ENCODE measurements around the gene ILF2. TPM values are rescaled to one million over a fixed set of nuclear protein-coding genes. Genes with fewer than 3 reads are reported as not detected.

Gene ILF2
- total and polyA plus RNA-seq, 3 experiments from 2014 or later = 126 to 394 (median 379) TPM

DNA sequence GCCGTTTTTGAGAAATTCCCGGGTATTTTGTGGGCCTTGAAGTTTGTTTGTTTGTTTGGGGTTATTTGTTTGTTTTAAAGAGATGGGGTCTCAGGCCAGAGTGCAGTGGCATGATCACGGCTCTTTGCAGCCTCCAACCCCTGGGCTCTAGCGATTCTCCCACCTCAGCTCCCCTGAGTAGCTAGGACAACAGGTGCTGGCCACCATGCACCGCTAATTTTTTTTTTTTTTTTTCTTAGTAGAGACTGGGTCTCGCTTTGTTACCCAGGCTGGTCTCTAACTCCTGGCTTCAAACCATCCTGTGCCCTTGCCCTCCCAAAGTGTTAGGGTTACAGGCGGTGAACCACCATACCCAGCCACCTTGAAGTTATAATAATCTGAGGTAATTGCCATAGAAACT, 34.9 kb downstream of the ILF2 start:
- Histone ChIP-seq H3K9me3 (ENCODE audit: low read length) (no peaks in the 10 kb centered on the region), H3K27me3 (ENCODE audit: insufficient read depth, low read length, poor library complexity, severe bottlenecking) (no peaks in the 10 kb centered on the region), H3K4me1 (ENCODE audit: insufficient read depth, low read length) (peaks cover 37% of the 10 kb centered on the region), H3K36me3 (ENCODE audit: insufficient read depth, low read length) (peaks cover 35% of the 10 kb centered on the region), H3K27ac (ENCODE audit: low read depth, low read length) (no peak overlapping the region), H3K4me3 (ENCODE audit: low read length) (no peak overlapping the region)
- no peak for DNase-seq
- peak overlapping the region; percentile 97 to 100 (median 99) for H3K4me3 Mint-ChIP-seq
- H3K27me3 Mint-ChIP-seq = peaks cover 0 to 2% of the 10 kb centered on the region in 2 donors
- H3K4me1 Mint-ChIP-seq = peaks cover 29 to 54% (median 46%) of the 10 kb centered on the region in 3 donors
- H3K27ac Mint-ChIP-seq = peak overlapping the region; percentile 63 to 100 (median 89)
- POLR2A ChIA-PET = no interaction called here
- H3K36me3 Mint-ChIP-seq = peaks cover 6 to 56% (median 6%) of the 10 kb centered on the region in 3 donors
- no peaks in the 10 kb centered on the region for H3K9me3 Mint-ChIP-seq
- CTCF ChIA-PET = interaction anchor here (1.1 kb wide), 1 partner anchor 124 kb away, joined by 3 read pairs; no protein-coding TSS in a partner anchor

DNA sequence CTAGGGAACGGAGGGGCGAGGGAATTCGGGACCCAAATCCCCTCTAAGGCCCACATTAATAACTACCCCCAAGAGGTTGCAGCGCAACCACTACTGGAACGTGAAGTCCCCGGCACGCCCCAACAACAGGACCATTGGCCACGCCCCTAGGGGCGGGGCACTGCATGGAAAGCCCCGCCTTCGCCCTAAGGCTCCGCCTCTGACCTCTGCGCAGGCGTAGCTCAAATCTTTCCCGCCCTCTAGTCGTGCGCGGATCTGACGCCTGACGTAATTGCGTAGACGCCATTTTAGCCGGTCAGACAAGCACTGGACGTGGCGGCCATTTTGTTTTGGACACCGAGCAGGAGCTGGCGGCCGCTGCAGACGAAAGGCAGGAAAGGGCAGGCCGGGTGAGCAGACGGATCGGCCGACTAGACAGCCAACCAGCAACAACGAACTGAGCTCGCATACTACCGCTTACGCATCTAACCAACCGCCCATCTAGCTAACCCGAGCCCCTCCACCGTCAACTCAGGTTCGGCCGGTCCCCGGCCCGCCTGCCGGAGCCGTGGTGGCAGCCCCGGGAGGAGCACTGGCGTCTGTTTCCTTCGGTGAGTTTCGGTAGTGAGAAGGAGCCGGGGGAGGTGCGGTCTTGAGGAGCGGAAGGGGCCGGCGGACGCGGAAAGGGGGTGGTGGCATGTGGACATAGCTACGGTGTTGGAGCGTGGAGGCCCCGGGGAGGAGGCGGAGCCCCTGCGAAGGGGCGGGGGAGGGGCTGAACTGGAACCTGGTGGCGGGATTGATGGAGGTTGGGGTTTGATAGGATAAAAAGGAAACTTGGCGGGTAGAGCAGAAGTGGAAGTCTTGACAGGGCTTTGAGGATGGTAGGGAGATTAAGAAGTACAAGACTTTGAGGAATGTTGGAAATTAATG, 36.8 kb downstream of the ILF2 start, which contains the start of gene CHTOP:
Gene CHTOP, plus strand, starts transcription at position 313 of the 912 bp plus-strand sequence. CDS start 2,523 bp downstream, outside the sequence.
- Mint-ChIP-seq H3K4me1 (peaks cover 29 to 48% (median 44%) of the 10 kb centered on the region in 3 donors), H3K9me3 (no peaks in the 10 kb centered on the region), H3K36me3 (peaks cover 6 to 42% (median 6%) of the 10 kb centered on the region in 3 donors), H3K4me3 (peak within 1 kb of the TSS; percentile 97 to 100 (median 99)), H3K27me3 (peaks cover 0 to 2% of the 10 kb centered on the region in 2 donors), H3K27ac (peak within 1 kb of the TSS; percentile 97 to 100 (median 100))
- H3K9me3 ChIP-seq (ENCODE audit: low read length) = no peaks in the 10 kb centered on the region
- H3K27ac ChIP-seq (ENCODE audit: low read depth, low read length) = peak within 1 kb of the TSS; percentile 100
- peak within 1 kb of the TSS; percentile 99 for H3K4me3 ChIP-seq (ENCODE audit: low read length)
- H3K4me1 ChIP-seq (ENCODE audit: insufficient read depth, low read length) = peaks cover 31% of the 10 kb centered on the region
- ChIA-PET POLR2A (interaction anchor here (0.5 to 2.2 kb wide), 20 partner anchors 9 to 586 kb away, joined by 3 to 24 read pairs (median 6); partner anchors contain the start of genes CREB3L4, ILF2, INTS3 and NPR1), CTCF (interaction anchor here (0.8 to 1.6 kb wide), 8 partner anchors 9 to 1175 kb away, joined by 3 to 5 read pairs (median 3); partner anchors contain the start of gene RAB13)
- H3K36me3 ChIP-seq (ENCODE audit: insufficient read depth, low read length) = peaks cover 28% of the 10 kb centered on the region
- H3K27me3 ChIP-seq (ENCODE audit: insufficient read depth, low read length, poor library complexity, severe bottlenecking) = no peaks in the 10 kb centered on the region
- peak; percentile 89 to 98 (median 96) for DNase-seq

DNA sequence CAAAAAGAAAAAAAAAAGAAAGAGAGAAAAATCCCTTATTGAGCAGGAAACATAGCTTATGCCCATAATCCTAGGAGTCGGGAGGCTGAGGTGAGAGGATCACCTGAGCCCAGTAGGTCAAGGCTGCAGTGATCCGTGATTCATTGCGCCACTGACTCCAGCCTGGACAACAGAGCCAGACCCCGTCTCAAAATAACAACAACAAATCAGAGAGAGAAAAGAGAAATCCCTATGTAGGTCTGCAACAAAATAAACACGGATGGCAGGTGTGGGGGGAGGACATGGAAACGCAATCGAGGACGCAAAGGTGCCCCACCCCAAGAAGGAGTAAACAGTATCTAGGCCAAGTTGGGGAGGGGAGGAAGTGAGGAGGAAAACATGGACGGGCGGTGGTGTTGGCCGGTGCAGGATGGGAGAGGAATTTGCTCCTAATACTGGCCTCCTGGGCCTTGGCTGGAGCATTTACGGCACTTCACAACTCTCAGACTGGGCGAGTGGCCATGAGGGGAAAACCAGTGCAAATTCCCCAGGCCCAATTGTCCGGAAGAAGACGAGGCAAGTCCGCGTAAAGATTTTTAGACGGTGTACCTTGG, 37.5 kb downstream of the ILF2 start:
- H3K9me3 ChIP-seq (ENCODE audit: low read length) = no peaks in the 10 kb centered on the region
- H3K27ac ChIP-seq (ENCODE audit: low read depth, low read length) = peak overlapping the region; percentile 100
- no peak for DNase-seq
- peak overlapping the region; percentile 99 for H3K4me3 ChIP-seq (ENCODE audit: low read length)
- ChIA-PET POLR2A (interaction anchor here (0.5 to 2.2 kb wide), 16 partner anchors 10 to 587 kb away, joined by 3 to 24 read pairs (median 8); partner anchors contain the start of genes CREB3L4, ILF2, INTS3 and NPR1), CTCF (interaction anchor here (0.8 to 2.1 kb wide), 5 partner anchors 10 to 122 kb away, joined by 3 to 5 read pairs (median 3); no protein-coding TSS in a partner anchor)
- Mint-ChIP-seq H3K36me3 (peaks cover 6 to 35% (median 6%) of the 10 kb centered on the region in 3 donors), H3K9me3 (no peaks in the 10 kb centered on the region), H3K27me3 (peaks cover 0 to 2% of the 10 kb centered on the region in 2 donors), H3K4me3 (peak overlapping the region; percentile 97 to 100 (median 99)), H3K27ac (peak overlapping the region; percentile 97 to 100 (median 100)), H3K4me1 (peaks cover 29 to 44% (median 44%) of the 10 kb centered on the region in 3 donors)
- H3K4me1 ChIP-seq (ENCODE audit: insufficient read depth, low read length) = peaks cover 30% of the 10 kb centered on the region
- H3K36me3 ChIP-seq (ENCODE audit: insufficient read depth, low read length) = peaks cover 24% of the 10 kb centered on the region
- no peaks in the 10 kb centered on the region for H3K27me3 ChIP-seq (ENCODE audit: insufficient read depth, low read length, poor library complexity, severe bottlenecking)

DNA sequence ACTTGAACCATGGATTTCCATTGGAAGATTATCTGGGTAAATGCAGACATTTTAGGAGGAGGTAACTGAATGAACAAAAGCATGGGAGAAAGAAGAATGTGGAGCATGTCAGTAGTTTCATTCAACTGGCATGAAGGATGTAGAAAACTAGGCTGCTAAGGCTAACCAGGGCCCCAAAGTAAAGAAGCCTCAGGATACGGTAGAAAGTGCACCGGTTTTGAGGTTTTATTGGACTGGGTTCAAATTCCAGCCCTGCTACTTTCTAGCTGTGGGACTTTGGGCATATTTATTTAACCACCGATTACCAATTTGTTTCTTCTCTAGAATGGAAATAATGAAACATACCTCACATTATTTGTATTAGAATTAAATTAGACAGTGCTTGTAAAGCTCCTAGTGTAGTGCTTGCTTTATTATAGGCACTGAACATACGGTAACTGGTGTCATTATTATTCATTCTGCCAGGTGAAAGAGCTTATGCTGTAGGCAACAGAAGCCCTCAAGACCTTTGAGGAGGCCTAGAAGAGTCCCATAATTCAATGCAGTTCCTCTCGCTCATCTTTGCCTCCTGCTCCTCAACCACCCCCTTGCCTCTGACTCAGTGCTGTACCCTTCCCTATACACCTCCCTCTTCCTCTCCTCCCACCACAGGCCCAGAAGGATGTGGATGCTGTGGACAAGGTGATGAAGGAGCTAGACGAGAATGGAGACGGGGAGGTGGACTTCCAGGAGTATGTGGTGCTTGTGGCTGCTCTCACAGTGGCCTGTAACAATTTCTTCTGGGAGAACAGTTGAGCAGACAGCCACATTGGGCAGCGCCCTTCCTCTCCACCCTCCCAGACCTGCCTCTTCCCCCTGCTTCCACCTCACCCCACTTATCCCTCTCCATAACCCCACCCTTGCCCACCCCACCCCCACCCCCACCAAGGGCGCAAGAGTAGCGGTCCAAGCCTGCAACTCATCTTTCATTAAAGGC, 39.5 kb downstream of the ILF2 start:
- H3K27ac ChIP-seq (ENCODE audit: low read depth, low read length) = no peak overlapping the region
- POLR2A ChIA-PET = interaction anchor here (0.6 kb wide), 1 partner anchor 13 kb away, joined by 4 read pairs; no protein-coding TSS in a partner anchor
- no peak overlapping the region for H3K4me3 ChIP-seq (ENCODE audit: low read length)
- DNase-seq = no peak
- Mint-ChIP-seq H3K4me1 (peaks cover 18 to 29% (median 28%) of the 10 kb centered on the region in 3 donors), H3K27me3 (peaks cover 0 to 7% of the 10 kb centered on the region in 2 donors), H3K4me3 (peak overlapping the region in 2 of 7 donors; percentile 11 to 40), H3K9me3 (no peaks in the 10 kb centered on the region), H3K36me3 (peaks cover 0 to 17% (median 0%) of the 10 kb centered on the region in 3 donors), H3K27ac (peak overlapping the region in 3 of 8 donors; percentile 22 to 88 (median 66))
- peaks cover 5% of the 10 kb centered on the region for H3K36me3 ChIP-seq (ENCODE audit: insufficient read depth, low read length)
- H3K4me1 ChIP-seq (ENCODE audit: insufficient read depth, low read length) = peaks cover 12% of the 10 kb centered on the region
- no peaks in the 10 kb centered on the region for H3K9me3 ChIP-seq (ENCODE audit: low read length)
- CTCF ChIA-PET = interaction anchor here (2.1 kb wide), 1 partner anchor 99 kb away, joined by 5 read pairs; no protein-coding TSS in a partner anchor
- H3K27me3 ChIP-seq (ENCODE audit: insufficient read depth, low read length, poor library complexity, severe bottlenecking) = no peaks in the 10 kb centered on the region

DNA sequence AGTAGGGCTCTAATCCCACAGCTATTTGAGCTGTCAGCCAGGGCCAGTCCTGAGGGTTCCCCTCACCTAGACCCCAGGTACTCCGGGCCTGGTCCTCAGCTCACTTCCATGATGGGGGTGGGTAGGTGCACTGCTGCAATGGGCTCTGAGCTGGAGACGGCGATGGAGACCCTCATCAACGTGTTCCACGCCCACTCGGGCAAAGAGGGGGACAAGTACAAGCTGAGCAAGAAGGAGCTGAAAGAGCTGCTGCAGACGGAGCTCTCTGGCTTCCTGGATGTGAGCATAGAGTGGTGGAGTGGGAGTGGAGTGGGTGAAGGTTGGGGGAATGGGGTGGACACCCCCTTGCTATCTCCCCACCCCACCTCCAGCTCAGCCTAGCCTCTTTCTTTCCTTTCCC, 40.4 kb downstream of the ILF2 start:
- H3K4me3 ChIP-seq (ENCODE audit: low read length) = no peak overlapping the region
- H3K9me3 ChIP-seq (ENCODE audit: low read length) = no peaks in the 10 kb centered on the region
- Mint-ChIP-seq H3K36me3 (peaks cover 0 to 9% (median 0%) of the 10 kb centered on the region in 3 donors), H3K27ac (no peak overlapping the region), H3K4me3 (no peak overlapping the region), H3K27me3 (peaks cover 0 to 10% of the 10 kb centered on the region in 2 donors), H3K4me1 (peaks cover 14 to 19% (median 19%) of the 10 kb centered on the region in 3 donors), H3K9me3 (no peaks in the 10 kb centered on the region)
- H3K27me3 ChIP-seq (ENCODE audit: insufficient read depth, low read length, poor library complexity, severe bottlenecking) = no peaks in the 10 kb centered on the region
- CTCF ChIA-PET = no interaction called here
- H3K4me1 ChIP-seq (ENCODE audit: insufficient read depth, low read length) = peaks cover 3% of the 10 kb centered on the region
- no peak for DNase-seq
- POLR2A ChIA-PET = no interaction called here
- no peak overlapping the region for H3K27ac ChIP-seq (ENCODE audit: low read depth, low read length)
- no peaks in the 10 kb centered on the region for H3K36me3 ChIP-seq (ENCODE audit: insufficient read depth, low read length)

DNA sequence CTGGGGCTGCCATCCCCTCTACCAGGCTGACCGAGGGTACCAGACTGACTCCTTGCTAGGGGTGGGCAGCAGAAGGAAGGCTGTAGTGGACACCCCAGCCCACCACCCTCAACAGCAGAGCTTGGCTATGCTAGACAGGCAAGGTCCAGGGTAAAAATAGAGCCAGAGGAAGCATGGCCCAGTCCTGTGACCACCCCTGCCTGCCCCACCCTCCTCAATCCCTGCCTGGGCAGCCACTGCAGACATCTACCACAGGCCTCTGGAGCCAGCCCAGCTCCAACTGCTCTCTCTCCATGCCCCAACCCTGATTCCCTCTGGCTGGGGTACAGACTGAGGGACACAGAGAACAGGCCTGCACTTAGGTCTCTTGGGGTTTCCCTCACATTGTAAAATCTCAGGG, 40.8 kb downstream of the ILF2 start:
- DNase-seq = no peak
- Mint-ChIP-seq H3K9me3 (no peaks in the 10 kb centered on the region), H3K4me3 (no peak overlapping the region), H3K4me1 (peaks cover 13 to 16% (median 15%) of the 10 kb centered on the region in 3 donors), H3K27me3 (peaks cover 0 to 10% of the 10 kb centered on the region in 2 donors), H3K27ac (no peak overlapping the region), H3K36me3 (peaks cover 0 to 7% (median 0%) of the 10 kb centered on the region in 3 donors)
- H3K27ac ChIP-seq (ENCODE audit: low read depth, low read length) = no peak overlapping the region
- no peak overlapping the region for H3K4me3 ChIP-seq (ENCODE audit: low read length)
- no peaks in the 10 kb centered on the region for H3K9me3 ChIP-seq (ENCODE audit: low read length)
- H3K27me3 ChIP-seq (ENCODE audit: insufficient read depth, low read length, poor library complexity, severe bottlenecking) = no peaks in the 10 kb centered on the region
- no peaks in the 10 kb centered on the region for H3K36me3 ChIP-seq (ENCODE audit: insufficient read depth, low read length)
- CTCF ChIA-PET = no interaction called here
- H3K4me1 ChIP-seq (ENCODE audit: insufficient read depth, low read length) = no peaks in the 10 kb centered on the region
- POLR2A ChIA-PET = no interaction called here

DNA sequence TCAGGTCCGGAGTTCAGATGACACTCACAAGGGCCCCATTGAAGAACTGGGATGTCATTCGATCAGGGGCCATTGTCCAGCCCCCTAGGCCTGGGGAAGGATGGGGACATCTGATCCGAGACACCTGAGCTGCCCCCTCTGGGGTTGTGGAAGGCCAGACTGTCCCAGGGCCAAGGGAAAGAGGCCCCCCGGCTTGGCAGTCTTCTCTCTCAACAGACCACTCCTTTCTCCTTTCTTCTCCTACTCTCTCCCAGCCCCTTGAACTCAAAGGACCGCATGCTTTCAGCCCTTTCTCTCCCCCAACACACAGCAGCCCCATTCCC, 41.5 kb downstream of the ILF2 start:
- no peaks in the 10 kb centered on the region for H3K9me3 ChIP-seq (ENCODE audit: low read length)
- Mint-ChIP-seq H3K36me3 (peaks cover 0 to 4% (median 0%) of the 10 kb centered on the region in 3 donors), H3K9me3 (no peaks in the 10 kb centered on the region), H3K4me3 (no peak overlapping the region), H3K27me3 (peaks cover 0 to 10% of the 10 kb centered on the region in 2 donors), H3K4me1 (peaks cover 10 to 14% (median 11%) of the 10 kb centered on the region in 3 donors), H3K27ac (peak overlapping the region in 1 of 8 donors; percentile 87)
- no peak for DNase-seq
- H3K4me1 ChIP-seq (ENCODE audit: insufficient read depth, low read length) = no peaks in the 10 kb centered on the region
- H3K27me3 ChIP-seq (ENCODE audit: insufficient read depth, low read length, poor library complexity, severe bottlenecking) = no peaks in the 10 kb centered on the region
- no peaks in the 10 kb centered on the region for H3K36me3 ChIP-seq (ENCODE audit: insufficient read depth, low read length)
- no peak overlapping the region for H3K4me3 ChIP-seq (ENCODE audit: low read length)
- no peak overlapping the region for H3K27ac ChIP-seq (ENCODE audit: low read depth, low read length)
- POLR2A ChIA-PET = interaction anchor here (0.6 kb wide), 1 partner anchor 19 kb away, joined by 3 read pairs; no protein-coding TSS in a partner anchor
- CTCF ChIA-PET = no interaction called here

Data from CD8-positive, alpha-beta memory T cell (primary cell).